ENCODE data around the gene RELN.

GRCh38 chr7:103989785-103990767, 618 bp upstream of the RELN start:
- no peak for TF ChIP-seq POLR2A (IDR thresholded peaks at IDR 0.05)
- TF ChIP-seq, protein P1, sequence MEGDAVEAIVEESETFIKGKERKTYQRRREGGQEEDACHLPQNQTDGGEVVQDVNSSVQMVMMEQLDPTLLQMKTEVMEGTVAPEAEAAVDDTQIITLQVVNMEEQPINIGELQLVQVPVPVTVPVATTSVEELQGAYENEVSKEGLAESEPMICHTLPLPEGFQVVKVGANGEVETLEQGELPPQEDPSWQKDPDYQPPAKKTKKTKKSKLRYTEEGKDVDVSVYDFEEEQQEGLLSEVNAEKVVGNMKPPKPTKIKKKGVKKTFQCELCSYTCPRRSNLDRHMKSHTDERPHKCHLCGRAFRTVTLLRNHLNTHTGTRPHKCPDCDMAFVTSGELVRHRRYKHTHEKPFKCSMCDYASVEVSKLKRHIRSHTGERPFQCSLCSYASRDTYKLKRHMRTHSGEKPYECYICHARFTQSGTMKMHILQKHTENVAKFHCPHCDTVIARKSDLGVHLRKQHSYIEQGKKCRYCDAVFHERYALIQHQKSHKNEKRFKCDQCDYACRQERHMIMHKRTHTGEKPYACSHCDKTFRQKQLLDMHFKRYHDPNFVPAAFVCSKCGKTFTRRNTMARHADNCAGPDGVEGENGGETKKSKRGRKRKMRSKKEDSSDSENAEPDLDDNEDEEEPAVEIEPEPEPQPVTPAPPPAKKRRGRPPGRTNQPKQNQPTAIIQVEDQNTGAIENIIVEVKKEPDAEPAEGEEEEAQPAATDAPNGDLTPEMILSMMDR (IDR thresholded peaks at IDR 0.05): peak in 1 of 4 experiments; percentile 17

Measured in gastroesophageal sphincter (tissue), 3 donors.